ENCODE measurements around the gene GLIS2. TPM values are rescaled to one million over a fixed set of nuclear protein-coding genes. Genes with fewer than 3 reads are reported as not detected.

The GLIS2 gene
- total and polyA plus RNA-seq, 10 of the 15 experiments (the other 5 are each of a cell fraction or from before 2014, with no cell fraction given), result 0.03 to 0.64 (median 0.18) TPM; not detected in 4

DNA sequence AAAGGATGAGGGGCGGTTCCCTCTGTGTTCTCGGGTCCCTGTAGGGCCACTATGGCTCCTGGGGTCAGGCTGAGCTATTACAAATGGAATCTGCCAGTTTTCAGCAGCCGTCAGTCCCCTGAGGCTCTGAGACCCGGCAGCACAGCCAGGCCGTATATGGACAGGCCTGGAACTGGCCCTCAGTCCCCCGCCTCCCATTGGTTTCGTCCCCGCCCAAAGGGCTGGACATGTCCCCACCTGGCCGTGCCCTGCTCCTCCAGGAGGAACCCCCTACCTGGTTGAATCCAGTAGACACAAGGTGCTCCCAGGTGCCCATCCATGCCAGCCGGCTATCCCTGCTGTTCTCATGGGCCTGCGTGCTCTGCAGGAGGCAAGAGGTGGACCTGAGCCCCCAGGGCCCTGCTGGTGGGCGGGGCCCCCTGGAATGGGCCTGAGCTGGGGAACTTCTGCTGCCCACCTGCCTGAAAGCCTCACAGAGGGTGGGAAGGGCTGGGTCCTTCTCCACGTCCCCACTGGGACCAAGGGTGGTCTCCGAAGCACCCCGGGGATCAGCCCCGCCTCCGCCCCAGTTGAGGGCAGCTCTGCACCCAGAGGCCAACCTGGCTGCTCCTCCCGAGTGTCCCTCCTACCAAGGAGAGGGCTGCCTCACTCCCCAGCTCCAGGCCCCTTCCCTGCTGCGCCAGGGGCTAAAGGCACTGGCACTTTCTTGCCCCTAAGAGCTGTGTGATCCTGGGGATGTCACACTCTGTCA, 72.6 kb downstream of the GLIS2 start (continued):
- TF ChIP-seq E2F4 (IDR thresholded peaks at IDR 0.05; ENCODE audit: low read depth, low read length) (no peak), NFYA (IDR thresholded peaks at IDR 0.05; ENCODE audit: borderline replicate concordance, low read depth, low read length) (no peak), POLR2AphosphoS2 (IDR thresholded peaks at IDR 0.05; ENCODE audit: low read depth, low read length) (no peak), RFX5 (IDR thresholded peaks at IDR 0.05; ENCODE audit: low read depth, low read length) (no peak), SIN3A (IDR thresholded peaks at IDR 0.05; ENCODE audit: low read depth, low read length) (no peak), YBX1 (IDR thresholded peaks at IDR 0.05) (no peak)

Other genes with a start within 250 kb of the GLIS2 start
Only the 7 nearest of the 11 such genes appear.
- not detected in 2 replicates for gene SRL, start 74.0 kb upstream of the GLIS2 start, total RNA-seq (2014; rRNA removed)
- not detected in 2 replicates for gene SRL, start 74.0 kb upstream of the GLIS2 start, total RNA-seq (2014; rRNA removed; fragmentation: Illumina TruSeq; extraction: Trizol)
- not detected in 2 replicates for gene SRL, start 74.0 kb upstream of the GLIS2 start, total RNA-seq (2021)
- not detected in 2 replicates for gene SRL, start 74.0 kb upstream of the GLIS2 start, polyA plus RNA-seq (2011; rRNA removed)
- not detected in 2 replicates for gene SRL, start 74.0 kb upstream of the GLIS2 start, polyA plus RNA-seq (2014; fragmentation: Illumina TruSeq; extraction: Trizol)
- not detected for gene SRL, start 74.0 kb upstream of the GLIS2 start, polyA plus RNA-seq (2014; fragmentation: Nextera tagmentation; extraction: Ambion mirVana)
- gene SRL, start 74.0 kb upstream of the GLIS2 start, polyA plus RNA-seq (2014; rRNA removed), result not detected in 2 replicates
- gene SRL, start 74.0 kb upstream of the GLIS2 start, polyA plus RNA-seq (2016; fragmentation: Nextera tagmentation; extraction: Ambion mirVana), result not detected
- 14.8 and 19.9 TPM in 2 replicates for gene TFAP4, start 43.0 kb upstream of the GLIS2 start, total RNA-seq (2014; rRNA removed)
- gene TFAP4, start 43.0 kb upstream of the GLIS2 start, total RNA-seq (2014; rRNA removed; fragmentation: Illumina TruSeq; extraction: Trizol), result 10.0 and 11.9 TPM in 2 replicates
- gene TFAP4, start 43.0 kb upstream of the GLIS2 start, total RNA-seq (2021), result 25.2 and 26.0 TPM in 2 replicates
- gene TFAP4, start 43.0 kb upstream of the GLIS2 start, polyA plus RNA-seq (2011; rRNA removed), result 3.0 and 9.8 TPM in 2 replicates
- gene TFAP4, start 43.0 kb upstream of the GLIS2 start, polyA plus RNA-seq (2014; fragmentation: Illumina TruSeq; extraction: Trizol), result 2.8 and 7.0 TPM in 2 replicates
- gene TFAP4, start 43.0 kb upstream of the GLIS2 start, polyA plus RNA-seq (2014; fragmentation: Nextera tagmentation; extraction: Ambion mirVana), result under 1 TPM; 0.14 to 0.27 TPM
- 18.2 and 24.8 TPM in 2 replicates for gene TFAP4, start 43.0 kb upstream of the GLIS2 start, polyA plus RNA-seq (2014; rRNA removed)
- 1 to 10 TPM; 4.2 to 4.7 TPM for gene TFAP4, start 43.0 kb upstream of the GLIS2 start, polyA plus RNA-seq (2016; fragmentation: Nextera tagmentation; extraction: Ambion mirVana)
- 50.2 and 55.4 TPM in 2 replicates for gene PAM16, start 35.3 kb downstream of the GLIS2 start, total RNA-seq (2014; rRNA removed)
- 17.8 and 18.5 TPM in 2 replicates for gene PAM16, start 35.3 kb downstream of the GLIS2 start, total RNA-seq (2014; rRNA removed; fragmentation: Illumina TruSeq; extraction: Trizol)
- gene PAM16, start 35.3 kb downstream of the GLIS2 start, total RNA-seq (2021), result 54.9 and 61.6 TPM in 2 replicates
- 22.5 and 32.8 TPM in 2 replicates for gene PAM16, start 35.3 kb downstream of the GLIS2 start, polyA plus RNA-seq (2011; rRNA removed)
- 8.4 and 20.7 TPM in 2 replicates for gene PAM16, start 35.3 kb downstream of the GLIS2 start, polyA plus RNA-seq (2014; fragmentation: Illumina TruSeq; extraction: Trizol)
- 10 to 100 TPM; 20.8 to 48.1 TPM for gene PAM16, start 35.3 kb downstream of the GLIS2 start, polyA plus RNA-seq (2014; fragmentation: Nextera tagmentation; extraction: Ambion mirVana)
- gene PAM16, start 35.3 kb downstream of the GLIS2 start, polyA plus RNA-seq (2014; rRNA removed), result 94.3 and 100 TPM in 2 replicates
- 10 to 100 TPM; 72.8 to 78.7 TPM for gene PAM16, start 35.3 kb downstream of the GLIS2 start, polyA plus RNA-seq (2016; fragmentation: Nextera tagmentation; extraction: Ambion mirVana)
- gene VASN, start 55.8 kb downstream of the GLIS2 start, total RNA-seq (2014; rRNA removed), result not detected in 2 replicates
- gene VASN, start 55.8 kb downstream of the GLIS2 start, total RNA-seq (2014; rRNA removed; fragmentation: Illumina TruSeq; extraction: Trizol), result not detected in 2 replicates
- 0.10 TPM in 1 of 2 replicates, not detected in the other for gene VASN, start 55.8 kb downstream of the GLIS2 start, total RNA-seq (2021)
- gene VASN, start 55.8 kb downstream of the GLIS2 start, polyA plus RNA-seq (2011; rRNA removed), result not detected in 2 replicates
- not detected in 2 replicates for gene VASN, start 55.8 kb downstream of the GLIS2 start, polyA plus RNA-seq (2014; fragmentation: Illumina TruSeq; extraction: Trizol)
- gene VASN, start 55.8 kb downstream of the GLIS2 start, polyA plus RNA-seq (2014; fragmentation: Nextera tagmentation; extraction: Ambion mirVana), result under 1 TPM in 1 of 2 experiments, not detected in 1; 0.02 TPM
- not detected in 2 replicates for gene VASN, start 55.8 kb downstream of the GLIS2 start, polyA plus RNA-seq (2014; rRNA removed)
- under 1 TPM; 0.18 to 0.19 TPM for gene VASN, start 55.8 kb downstream of the GLIS2 start, polyA plus RNA-seq (2016; fragmentation: Nextera tagmentation; extraction: Ambion mirVana)
- 43.2 and 56.5 TPM in 2 replicates for gene CORO7, start 100.5 kb downstream of the GLIS2 start, total RNA-seq (2014; rRNA removed)
- 18.9 and 19.0 TPM in 2 replicates for gene CORO7, start 100.5 kb downstream of the GLIS2 start, total RNA-seq (2014; rRNA removed; fragmentation: Illumina TruSeq; extraction: Trizol)
- 89.2 and 91.7 TPM in 2 replicates for gene CORO7, start 100.5 kb downstream of the GLIS2 start, total RNA-seq (2021)
- gene CORO7, start 100.5 kb downstream of the GLIS2 start, polyA plus RNA-seq (2011; rRNA removed), result 11.9 and 40.0 TPM in 2 replicates
- gene CORO7, start 100.5 kb downstream of the GLIS2 start, polyA plus RNA-seq (2014; fragmentation: Illumina TruSeq; extraction: Trizol), result 6.0 and 17.2 TPM in 2 replicates
- gene CORO7, start 100.5 kb downstream of the GLIS2 start, polyA plus RNA-seq (2014; fragmentation: Nextera tagmentation; extraction: Ambion mirVana), result under 1 TPM; 0.64 to 0.84 TPM
- gene CORO7, start 100.5 kb downstream of the GLIS2 start, polyA plus RNA-seq (2014; rRNA removed), result 65.8 and 76.0 TPM in 2 replicates
- 10 to 100 TPM; 47.4 to 49.1 TPM for gene CORO7, start 100.5 kb downstream of the GLIS2 start, polyA plus RNA-seq (2016; fragmentation: Nextera tagmentation; extraction: Ambion mirVana)
- gene DNAJA3, start 109.8 kb downstream of the GLIS2 start, total RNA-seq (2014; rRNA removed), result 76.3 and 83.5 TPM in 2 replicates
- 51.7 and 55.6 TPM in 2 replicates for gene DNAJA3, start 109.8 kb downstream of the GLIS2 start, total RNA-seq (2014; rRNA removed; fragmentation: Illumina TruSeq; extraction: Trizol)
- gene DNAJA3, start 109.8 kb downstream of the GLIS2 start, total RNA-seq (2021), result 56.4 and 65.9 TPM in 2 replicates
- 40.8 and 43.1 TPM in 2 replicates for gene DNAJA3, start 109.8 kb downstream of the GLIS2 start, polyA plus RNA-seq (2011; rRNA removed)
- 29.4 and 51.3 TPM in 2 replicates for gene DNAJA3, start 109.8 kb downstream of the GLIS2 start, polyA plus RNA-seq (2014; fragmentation: Illumina TruSeq; extraction: Trizol)
- gene DNAJA3, start 109.8 kb downstream of the GLIS2 start, polyA plus RNA-seq (2014; fragmentation: Nextera tagmentation; extraction: Ambion mirVana), result 10 to 100 TPM in 1 of 2 experiments, 1 to 10 TPM in 1; 8.4 to 20.4 TPM
- gene DNAJA3, start 109.8 kb downstream of the GLIS2 start, polyA plus RNA-seq (2014; rRNA removed), result 77.4 and 80.1 TPM in 2 replicates
- 100 to 1,000 TPM; 124 to 141 TPM for gene DNAJA3, start 109.8 kb downstream of the GLIS2 start, polyA plus RNA-seq (2016; fragmentation: Nextera tagmentation; extraction: Ambion mirVana)
- gene NMRAL1, start 158.6 kb downstream of the GLIS2 start, total RNA-seq (2014; rRNA removed), result 69.7 and 74.8 TPM in 2 replicates
- 41.6 and 52.5 TPM in 2 replicates for gene NMRAL1, start 158.6 kb downstream of the GLIS2 start, total RNA-seq (2014; rRNA removed; fragmentation: Illumina TruSeq; extraction: Trizol)
- gene NMRAL1, start 158.6 kb downstream of the GLIS2 start, total RNA-seq (2021), result 66.0 and 72.4 TPM in 2 replicates
- gene NMRAL1, start 158.6 kb downstream of the GLIS2 start, polyA plus RNA-seq (2011; rRNA removed), result 19.9 and 33.7 TPM in 2 replicates
- 14.9 and 36.5 TPM in 2 replicates for gene NMRAL1, start 158.6 kb downstream of the GLIS2 start, polyA plus RNA-seq (2014; fragmentation: Illumina TruSeq; extraction: Trizol)
- 10 to 100 TPM in 1 of 2 experiments, 1 to 10 TPM in 1; 4.8 to 11.2 TPM for gene NMRAL1, start 158.6 kb downstream of the GLIS2 start, polyA plus RNA-seq (2014; fragmentation: Nextera tagmentation; extraction: Ambion mirVana)
- 74.2 and 74.4 TPM in 2 replicates for gene NMRAL1, start 158.6 kb downstream of the GLIS2 start, polyA plus RNA-seq (2014; rRNA removed)
- 100 to 1,000 TPM in 1 of 2 experiments, 10 to 100 TPM in 1; 84.1 to 102 TPM for gene NMRAL1, start 158.6 kb downstream of the GLIS2 start, polyA plus RNA-seq (2016; fragmentation: Nextera tagmentation; extraction: Ambion mirVana)